ENCODE data around the gene ZNF830. TPM values are rescaled to one million over a fixed set of nuclear protein-coding genes. Genes with fewer than 3 reads are reported as not detected.

Gene ZNF830
- total RNA-seq, 4 donors from 2014 or later, result 10.8 to 16.6 (median 12.6) TPM

- DNase-seq (ENCODE audit: extremely low spot score), result no peak
- intact Hi-C loops (cut with DNase I), result no loop called here
- 95% methylated on average over 2 of the region's 2 CpGs for WGBS
- no peaks in the 10 kb centered on the region for H3K9me3 ChIP-seq
- no peaks in the 10 kb centered on the region for H3K27me3 ChIP-seq
- peaks cover 3 to 24% (median 16%) of the 10 kb centered on the region in 4 donors for H3K4me1 ChIP-seq
- H3K4me3 ChIP-seq, result no peak overlapping the region
- peaks cover 24 to 88% (median 72%) of the 10 kb centered on the region in 4 donors for H3K36me3 ChIP-seq
- TF ChIP-seq POLR2AphosphoS5 (IDR thresholded peaks at IDR 0.05) (no peak), EP300 (IDR thresholded peaks at IDR 0.05) (no peak), CTCF (IDR thresholded peaks at IDR 0.05) (no peak), POLR2A (IDR thresholded peaks at IDR 0.05; ENCODE audit: low read depth) (no peak)
- H3K27ac ChIP-seq (replicated peaks in 1 of 4), result no peak overlapping the region
Observed at GRCh38 chr17:34988644-34989043, 27.3 kb downstream of the ZNF830 start.

DNA sequence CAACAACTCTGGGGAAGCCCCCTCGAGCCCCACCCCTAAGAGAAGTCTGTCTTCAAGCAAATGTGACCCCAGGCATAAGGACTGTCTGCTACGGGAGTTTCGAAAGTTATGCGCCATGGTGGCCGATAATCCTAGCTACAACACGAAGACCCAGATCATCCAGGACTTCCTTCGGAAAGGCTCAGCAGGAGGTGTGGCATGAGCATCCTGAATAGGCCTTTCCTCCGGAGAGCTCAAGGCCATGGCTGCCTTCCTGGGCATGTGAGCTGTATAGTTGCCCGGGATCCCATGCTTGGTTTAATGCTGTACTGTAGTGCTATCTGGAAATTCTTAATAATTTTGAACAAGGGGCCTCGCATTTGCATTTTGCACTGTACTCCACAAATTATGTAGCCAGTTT, 28.1 kb downstream of the ZNF830 start:
- H3K9me3 ChIP-seq, result no peaks in the 10 kb centered on the region
- TF ChIP-seq EP300 (IDR thresholded peaks at IDR 0.05), result no peak
- no peak for TF ChIP-seq CTCF (IDR thresholded peaks at IDR 0.05)
- no peak for TF ChIP-seq POLR2AphosphoS5 (IDR thresholded peaks at IDR 0.05)
- TF ChIP-seq POLR2A (IDR thresholded peaks at IDR 0.05; ENCODE audit: low read depth), result no peak
- no peak overlapping the region for H3K4me3 ChIP-seq
- no peak overlapping the region for H3K27ac ChIP-seq (replicated peaks in 1 of 4)
- no peak for DNase-seq (ENCODE audit: extremely low spot score)
- no peaks in the 10 kb centered on the region for H3K27me3 ChIP-seq
- H3K36me3 ChIP-seq, result peaks cover 27 to 91% (median 79%) of the 10 kb centered on the region in 4 donors
- intact Hi-C loops (cut with DNase I), result no loop called here
- H3K4me1 ChIP-seq, result peaks cover 3 to 16% (median 12%) of the 10 kb centered on the region in 4 donors
- WGBS, result 89% methylated on average over 9 of the region's 10 CpGs

- no peak for DNase-seq (ENCODE audit: extremely low spot score)
- no peak overlapping the region for H3K4me3 ChIP-seq
- intact Hi-C loops (cut with DNase I), result no loop called here
- H3K9me3 ChIP-seq, result no peaks in the 10 kb centered on the region
- peaks cover 0 to 8% (median 4%) of the 10 kb centered on the region in 4 donors for H3K4me1 ChIP-seq
- WGBS, result 46% methylated on average over 6 of the region's 6 CpGs
- no peaks in the 10 kb centered on the region for H3K27me3 ChIP-seq
- no peak for TF ChIP-seq CTCF (IDR thresholded peaks at IDR 0.05)
- TF ChIP-seq POLR2AphosphoS5 (IDR thresholded peaks at IDR 0.05), result no peak
- TF ChIP-seq EP300 (IDR thresholded peaks at IDR 0.05), result no peak
- no peak for TF ChIP-seq POLR2A (IDR thresholded peaks at IDR 0.05; ENCODE audit: low read depth)
- peak overlapping the region in 2 of 4 donors; percentile 5 to 27 for H3K27ac ChIP-seq (replicated peaks in 1 of 4)
- peaks cover 27 to 95% (median 87%) of the 10 kb centered on the region in 4 donors for H3K36me3 ChIP-seq
Observed at GRCh38 chr17:34990921-34991365, 29.6 kb downstream of the ZNF830 start.

- H3K27me3 ChIP-seq, result no peaks in the 10 kb centered on the region
- no peak for DNase-seq (ENCODE audit: extremely low spot score)
- no peak overlapping the region for H3K4me3 ChIP-seq
- 88% methylated on average over 2 of the region's 3 CpGs for WGBS
- TF ChIP-seq POLR2AphosphoS5 (IDR thresholded peaks at IDR 0.05), result no peak
- no peak for TF ChIP-seq CTCF (IDR thresholded peaks at IDR 0.05)
- TF ChIP-seq EP300 (IDR thresholded peaks at IDR 0.05), result no peak
- no peak for TF ChIP-seq POLR2A (IDR thresholded peaks at IDR 0.05; ENCODE audit: low read depth)
- no peaks in the 10 kb centered on the region for H3K9me3 ChIP-seq
- H3K27ac ChIP-seq (replicated peaks in 1 of 4), result peak overlapping the region in 2 of 4 donors; percentile 5 to 27
- H3K4me1 ChIP-seq, result peaks cover under 1 to 11% (median 10%) of the 10 kb centered on the region in 4 donors
- intact Hi-C loops (cut with DNase I), result no loop called here
- peaks cover 25 to 95% (median 85%) of the 10 kb centered on the region in 4 donors for H3K36me3 ChIP-seq
Observed at GRCh38 chr17:34991606-34992005, 30.3 kb downstream of the ZNF830 start.

GRCh38 chr17:34993031-34993430, 31.7 kb downstream of the ZNF830 start:
- no peak for DNase-seq (ENCODE audit: extremely low spot score)
- Histone ChIP-seq H3K9me3 (no peaks in the 10 kb centered on the region), H3K27me3 (no peaks in the 10 kb centered on the region), H3K27ac (replicated peaks in 1 of 4) (no peak overlapping the region), H3K36me3 (peaks cover 21 to 83% (median 79%) of the 10 kb centered on the region in 4 donors), H3K4me3 (no peak overlapping the region), H3K4me1 (peaks cover 12 to 25% (median 24%) of the 10 kb centered on the region in 4 donors)
- TF ChIP-seq POLR2A (IDR thresholded peaks at IDR 0.05; ENCODE audit: low read depth), result no peak
- no peak for TF ChIP-seq EP300 (IDR thresholded peaks at IDR 0.05)
- no peak for TF ChIP-seq CTCF (IDR thresholded peaks at IDR 0.05)
- no peak for TF ChIP-seq POLR2AphosphoS5 (IDR thresholded peaks at IDR 0.05)
- intact Hi-C loops (cut with DNase I), result no loop called here
- WGBS, result 72% methylated on average over 2 of the region's 2 CpGs
